Spleen (tissue), 11 donors: Measurements from ENCODE around the gene MRTFB. TPM values are rescaled to one million over a fixed set of nuclear protein-coding genes. Genes with fewer than 3 reads are reported as not detected.

Experiments used
- DNase-seq: peaks from one replicate; pipeline ENCODE4 v3.0.0-alpha.2; 2020
- H3K27ac ChIP-seq, 8 donors: fragments of 200-600 bp; sonication (generic) in 7 of 8; 1 replicate in 4 of 8; 2 replicates in 4 of 8; pipeline versions ENCODE4 v1.5.0 to v1.8.0; 2016 to 2021; ENCODE audit warnings: inconsistent platforms in 4 of 8, mild to moderate bottlenecking in 4 of 8, moderate library complexity in 1 of 8
- H3K27me3 ChIP-seq, 7 donors: fragments of 200-600 bp; sonication (generic) in 6 of 7; replicated peaks in 1 of 7; 1 replicate in 4 of 7; 2 replicates in 3 of 7; pipeline versions ENCODE4 v1.5.0 to v1.8.0; 2016 to 2021; ENCODE audit warnings: inconsistent platforms in 3 of 7, mild to moderate bottlenecking in 1 of 7
- H3K36me3 ChIP-seq, 6 donors: fragments of 200-600 bp; sonication (generic) in 5 of 6; 1 replicate in 4 of 6; 2 replicates in 2 of 6; pipeline versions ENCODE4 v1.5.0 to v1.8.0; 2016 to 2021; ENCODE audit warnings: inconsistent platforms in 2 of 6
- H3K4me1 ChIP-seq, 6 donors: fragments of 200-600 bp; sonication (generic) in 5 of 6; 1 replicate in 3 of 6; 2 replicates in 3 of 6; pipeline versions ENCODE4 v1.5.0 to v1.8.0; 2016 to 2021; ENCODE audit warnings: inconsistent platforms in 3 of 6
- H3K4me3 ChIP-seq, 8 donors: fragments of 200-600 bp; sonication (generic) in 7 of 8; 1 replicate in 4 of 8; 2 replicates in 4 of 8; pipeline versions ENCODE4 v1.5.0 to v1.8.0; 2016 to 2021; ENCODE audit warnings: inconsistent platforms in 4 of 8, mild to moderate bottlenecking in 4 of 8, moderate library complexity in 2 of 8
- H3K9me3 ChIP-seq, 8 donors: fragments of 200-600 bp; sonication (generic) in 7 of 8; 1 replicate in 4 of 8; 2 replicates in 4 of 8; pipeline versions ENCODE4 v1.5.0 to v1.8.0; 2016 to 2021; ENCODE audit warnings: inconsistent platforms in 4 of 8
- POLR2A ChIP-seq, 3 donors: fragments of 450-650 bp; IDR thresholded peaks; one replicate each; pipeline ENCODE4 v1.5.1; 2017; ENCODE audit warnings: antibody characterized with exemption in 3 of 3, mild to moderate bottlenecking in 1 of 3
- POLR2AphosphoS5 ChIP-seq, 3 donors: sonication (generic); formaldehyde crosslinking; IDR thresholded peaks; one replicate each; pipeline ENCODE4 v1.5.1; 2017; ENCODE audit warnings: antibody characterized with exemption in 3 of 3
- WGBS, 5 donors: extraction: QIAGEN DNeasy Blood & Tissue Kit in 3 of 5; methylation state at CpG; one replicate each; pipeline versions ENCODE4 v1.1.5 to v1.1.7; 2013 to 2018; 5-methylcytosine and 5-hydroxymethylcytosine counted together
- intact Hi-C: fragments of 100-400 bp; cut with DNase I; formaldehyde crosslinking; loops from one replicate; pipeline ENCODE4 v1.15.0; 2023; ENCODE audit warnings: low total_unique reads
- polyA plus RNA-seq, 3 donors: library from polyadenylated mRNA; stranded (reverse); fragments of 200-250 nt; gene quantifications; one replicate each; pipeline ENCODE4 v1.2.1, GENCODE V29; 2013
- total RNA-seq, 7 donors: library from RNA; depleted of rRNA in 3 of 7; stranded (reverse); fragments of >200 nt in 3 of 7; fragmentation: NEBNext Ultra II Directional in 4 of 7; extraction: Animal tissue kit (Norgen Biotek cat#: 25700) in 4 of 7; gene quantifications; one replicate each; pipeline versions ENCODE4 v1.1.0 to v1.2.1, GENCODE V29; 2016 to 2021
- TF ChIP-seq, protein P1 (sequence below), 11 experiments: fragments of 200-600 bp in 7 of 11; fragments of 450-650 bp in 4 of 11; sonication (generic) in 4 of 11; IDR thresholded peaks in 8 of 11; conservative IDR thresholded peaks in 3 of 11; 1 replicate in 7 of 11; 2 replicates in 4 of 11; pipeline versions ENCODE4 v1.4.0 to v1.8.0; 2016 to 2021; ENCODE audit warnings: antibody characterized with exemption in 11 of 11, inconsistent platforms in 4 of 11, mild to moderate bottlenecking in 1 of 11
- donor health status: healthy with polysubstance abuse.
- donor health status: DM: no; HTN: no; CAD: no; lungs with moderate emphysema.
- donor health status: DM: no; HTN: no; CAD: no.
- donor health status: Bipolar disorder and iron deficiency.
- donor health status: healthy.
- donor health status: DM: no; HTN: no; CAD: no.
- donor health status: DM: yes; HTN: yes; CAD: no.

The MRTFB gene
- total and polyA plus RNA-seq, 10 donors: 2.3 to 39.3 (median 29.9) TPM

DNA sequence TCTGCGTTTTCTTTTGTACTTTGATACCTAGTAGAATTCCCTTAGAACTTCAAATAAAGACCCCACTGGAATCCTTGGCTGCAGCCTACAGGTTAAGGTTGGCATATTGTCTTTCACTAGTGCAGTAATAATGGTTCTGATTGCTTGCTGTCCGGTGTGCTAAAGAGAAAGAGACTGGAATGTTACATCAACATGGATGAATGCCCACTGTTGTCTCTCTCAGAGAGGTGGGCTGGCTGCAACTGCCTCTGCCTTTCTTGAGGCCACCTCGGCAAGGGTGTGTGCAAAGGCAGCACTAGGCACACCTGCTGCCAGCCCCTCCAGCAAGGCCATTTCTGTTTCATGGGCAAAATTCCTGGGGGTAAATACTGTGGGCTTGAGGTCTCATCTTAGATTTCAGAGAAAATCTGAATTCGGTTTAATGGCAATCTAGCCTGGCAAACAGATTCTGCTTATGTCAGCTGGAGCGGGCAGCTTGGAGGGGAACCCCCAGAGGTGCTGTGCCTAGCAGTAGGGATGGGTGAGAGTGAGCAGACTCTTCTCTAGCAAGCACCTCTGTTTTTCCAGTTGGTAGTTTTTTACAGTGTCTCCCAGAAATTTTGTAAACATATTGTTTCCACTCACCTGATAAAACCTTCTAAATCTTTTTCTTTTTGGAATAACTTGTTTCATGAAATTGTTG, 54.0 kb downstream of the MRTFB start:
- Histone ChIP-seq H3K9me3 (peaks cover 0 to 3% (median 0%) of the 10 kb centered on the region in 8 donors), H3K27ac (no peak overlapping the region), H3K4me3 (peak overlapping the region in 1 of 8 donors; percentile 21), H3K36me3 (no peaks in the 10 kb centered on the region), H3K27me3 (no peaks in the 10 kb centered on the region), H3K4me1 (peaks cover 0 to 35% (median 8%) of the 10 kb centered on the region in 6 donors)
- DNase-seq: no peak
- intact Hi-C loops: no loop called here
- TF ChIP-seq, protein P1, sequence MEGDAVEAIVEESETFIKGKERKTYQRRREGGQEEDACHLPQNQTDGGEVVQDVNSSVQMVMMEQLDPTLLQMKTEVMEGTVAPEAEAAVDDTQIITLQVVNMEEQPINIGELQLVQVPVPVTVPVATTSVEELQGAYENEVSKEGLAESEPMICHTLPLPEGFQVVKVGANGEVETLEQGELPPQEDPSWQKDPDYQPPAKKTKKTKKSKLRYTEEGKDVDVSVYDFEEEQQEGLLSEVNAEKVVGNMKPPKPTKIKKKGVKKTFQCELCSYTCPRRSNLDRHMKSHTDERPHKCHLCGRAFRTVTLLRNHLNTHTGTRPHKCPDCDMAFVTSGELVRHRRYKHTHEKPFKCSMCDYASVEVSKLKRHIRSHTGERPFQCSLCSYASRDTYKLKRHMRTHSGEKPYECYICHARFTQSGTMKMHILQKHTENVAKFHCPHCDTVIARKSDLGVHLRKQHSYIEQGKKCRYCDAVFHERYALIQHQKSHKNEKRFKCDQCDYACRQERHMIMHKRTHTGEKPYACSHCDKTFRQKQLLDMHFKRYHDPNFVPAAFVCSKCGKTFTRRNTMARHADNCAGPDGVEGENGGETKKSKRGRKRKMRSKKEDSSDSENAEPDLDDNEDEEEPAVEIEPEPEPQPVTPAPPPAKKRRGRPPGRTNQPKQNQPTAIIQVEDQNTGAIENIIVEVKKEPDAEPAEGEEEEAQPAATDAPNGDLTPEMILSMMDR (IDR thresholded peaks at IDR 0.05 in 8 of 11, conservative IDR thresholded peaks at IDR 0.05 in 3 of 11): no peak
- TF ChIP-seq POLR2AphosphoS5 (IDR thresholded peaks at IDR 0.05): no peak
- no peak for TF ChIP-seq POLR2A (IDR thresholded peaks at IDR 0.05)
- 77 to 85% (median 83%) methylated on average over 5 of the region's 5 CpGs for WGBS, 5 donors

GRCh38 chr16:14125708-14126107, 54.6 kb downstream of the MRTFB start:
- intact Hi-C loops: no loop called here
- TF ChIP-seq, protein P1 (IDR thresholded peaks at IDR 0.05 in 8 of 11, conservative IDR thresholded peaks at IDR 0.05 in 3 of 11): no peak
- no peak for TF ChIP-seq POLR2AphosphoS5 (IDR thresholded peaks at IDR 0.05)
- no peak for TF ChIP-seq POLR2A (IDR thresholded peaks at IDR 0.05)
- no peaks in the 10 kb centered on the region for H3K36me3 ChIP-seq
- no peak overlapping the region for H3K4me3 ChIP-seq
- WGBS, 5 donors: 63 to 78% (median 72%) methylated on average over 3 of the region's 3 CpGs
- no peak for DNase-seq
- H3K4me1 ChIP-seq: peaks cover 0 to 29% (median 6%) of the 10 kb centered on the region in 6 donors
- no peaks in the 10 kb centered on the region for H3K27me3 ChIP-seq
- H3K27ac ChIP-seq: no peak overlapping the region
- H3K9me3 ChIP-seq: peaks cover 0 to 3% (median 0%) of the 10 kb centered on the region in 8 donors

DNA sequence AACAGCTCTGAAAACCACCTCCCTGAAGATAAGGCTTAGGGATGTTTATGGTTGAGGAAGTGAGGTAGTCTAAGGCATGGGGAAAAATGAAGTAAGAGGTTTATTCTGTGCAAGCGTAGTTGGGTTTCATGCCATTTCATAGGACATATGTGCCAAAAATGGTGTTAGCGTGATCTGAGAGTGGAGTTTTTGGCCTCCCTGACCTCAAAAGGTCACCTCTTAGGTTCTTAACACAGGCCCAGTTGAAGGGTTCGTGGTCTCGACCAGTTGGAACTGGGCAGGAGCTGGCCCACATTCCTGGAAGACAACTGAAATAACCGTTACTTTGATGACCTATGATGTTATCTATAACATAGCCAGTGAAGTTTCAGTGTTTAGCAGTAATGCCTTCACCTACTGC, 57.0 kb downstream of the MRTFB start:
- TF ChIP-seq POLR2A (IDR thresholded peaks at IDR 0.05) (no peak), POLR2AphosphoS5 (IDR thresholded peaks at IDR 0.05) (no peak)
- TF ChIP-seq, protein P1 (IDR thresholded peaks at IDR 0.05 in 8 of 11, conservative IDR thresholded peaks at IDR 0.05 in 3 of 11): no peak
- no peak overlapping the region for H3K4me3 ChIP-seq
- peaks cover 0 to 16% (median 0%) of the 10 kb centered on the region in 6 donors for H3K4me1 ChIP-seq
- 93 to 98% (median 95%) methylated on average over 5 of the region's 5 CpGs for WGBS, 5 donors
- H3K36me3 ChIP-seq: no peaks in the 10 kb centered on the region
- no peak for DNase-seq
- H3K9me3 ChIP-seq: no peaks in the 10 kb centered on the region
- intact Hi-C loops: no loop called here
- H3K27ac ChIP-seq: no peak overlapping the region
- no peaks in the 10 kb centered on the region for H3K27me3 ChIP-seq

- Histone ChIP-seq H3K4me1 (peaks cover 0 to 16% (median 0%) of the 10 kb centered on the region in 6 donors), H3K27ac (no peak overlapping the region), H3K9me3 (no peaks in the 10 kb centered on the region), H3K4me3 (no peak overlapping the region), H3K36me3 (no peaks in the 10 kb centered on the region), H3K27me3 (no peaks in the 10 kb centered on the region)
- TF ChIP-seq POLR2AphosphoS5 (IDR thresholded peaks at IDR 0.05): no peak
- TF ChIP-seq, protein P1 (IDR thresholded peaks at IDR 0.05 in 8 of 11, conservative IDR thresholded peaks at IDR 0.05 in 3 of 11): no peak
- TF ChIP-seq POLR2A (IDR thresholded peaks at IDR 0.05): no peak
- intact Hi-C loops: no loop called here
- WGBS, 5 donors: 95 to 97% (median 96%) methylated on average over 5 of the region's 5 CpGs
- no peak for DNase-seq
These were observed 58.4 kb downstream of the MRTFB start for GRCh38 chr16:14129502-14129901.
